OCI-LY1 (cell line): ENCODE data around the gene GALNT17.

Experiments
- H2AFZ ChIP-seq: fragments of 200-600 bp; sonication (generic), shearing (Covaris generic); 2 replicates; pipeline ENCODE4 v1.6.0; 2014; ENCODE audit warnings: antibody characterized with exemption, mild to moderate bottlenecking, low read length
- H3F3A ChIP-seq: fragments of 200-600 bp; sonication (generic), shearing (Covaris generic); 2 replicates; pipeline ENCODE4 v1.6.0; 2014; ENCODE audit warnings: mild to moderate bottlenecking, antibody characterized with exemption, low read length, moderate library complexity; ENCODE audit not compliant: insufficient read depth
- H3K27ac ChIP-seq: fragments of 200-600 bp; sonication (generic); 2 replicates; pipeline ENCODE4 v1.5.1; 2014; ENCODE audit warnings: low read length, mixed run types, mild to moderate bottlenecking, low read depth; ENCODE audit not compliant: poor library complexity, severe bottlenecking
- H3K27me3 ChIP-seq: fragments of 200-600 bp; sonication (generic); 2 replicates; pipeline ENCODE4 v1.6.0; 2014; ENCODE audit warnings: antibody characterized with exemption, mild to moderate bottlenecking, low read length, moderate library complexity; ENCODE audit not compliant: insufficient read depth
- H3K36me3 ChIP-seq: fragments of 200-600 bp; sonication (generic); 2 replicates; pipeline ENCODE4 v1.6.1; 2014; ENCODE audit warnings: mild to moderate bottlenecking, antibody characterized with exemption, low read length, moderate library complexity, mixed read lengths; ENCODE audit not compliant: insufficient read depth
- H3K4me1 ChIP-seq: fragments of 200-600 bp; sonication (generic); 2 replicates; pipeline ENCODE4 v1.5.1; 2014; ENCODE audit warnings: mild to moderate bottlenecking, low read length, moderate library complexity; ENCODE audit not compliant: insufficient read depth, severe bottlenecking
- H3K4me2 ChIP-seq: fragments of 200-600 bp; sonication (generic), shearing (Covaris generic); 2 replicates; pipeline ENCODE4 v1.6.1; 2014; ENCODE audit warnings: low read length
- H3K4me3 ChIP-seq: fragments of 200-600 bp; sonication (generic); 2 replicates; pipeline ENCODE4 v1.5.1; 2014; ENCODE audit warnings: low read length, low read depth, mild to moderate bottlenecking, mixed read lengths; ENCODE audit not compliant: poor library complexity, severe bottlenecking
- H3K79me2 ChIP-seq: fragments of 200-600 bp; shearing (Covaris generic); 2 replicates; pipeline ENCODE4 v1.6.1; 2016; ENCODE audit warnings: mixed run types, low read length, mixed read lengths; ENCODE audit not compliant: insufficient read depth
- H3K9ac ChIP-seq: fragments of 200-600 bp; sonication (generic), shearing (Covaris generic); 2 replicates; pipeline ENCODE4 v1.6.1; 2014; ENCODE audit warnings: mild to moderate bottlenecking, low read length, mixed read lengths
- H3K9me2 ChIP-seq: fragments of 200-600 bp; sonication (generic), shearing (Covaris generic); 2 replicates; pipeline ENCODE4 v1.6.1; 2014; ENCODE audit warnings: low read depth, mild to moderate bottlenecking, low read length, mixed read lengths
- H3K9me3 ChIP-seq: fragments of 200-600 bp; shearing (Covaris generic); 2 replicates; pipeline ENCODE4 v1.6.1; 2014; ENCODE audit warnings: low read length, mixed read lengths
- H4K20me1 ChIP-seq: fragments of 200-600 bp; sonication (generic), shearing (Covaris generic); 2 replicates; pipeline ENCODE4 v1.6.0; 2016; ENCODE audit warnings: mild to moderate bottlenecking, low read length; ENCODE audit not compliant: insufficient read depth
- CTCF ChIP-seq: fragments of 200-600 bp; sonication (generic), shearing (Covaris generic); IDR thresholded peaks from 2 replicates; pipeline ENCODE4 v1.5.1; 2017; ENCODE audit warnings: mild to moderate bottlenecking, antibody characterized with exemption, low read length, moderate library complexity, mixed read lengths
- EZH2 ChIP-seq: fragments of 200-600 bp; sonication (generic), shearing (Covaris generic); IDR thresholded peaks from 2 replicates; pipeline ENCODE4 v1.8.0; 2017; ENCODE audit warnings: borderline replicate concordance, mixed run types, mild to moderate bottlenecking, antibody characterized with exemption, low read length, moderate library complexity, mixed read lengths

The GALNT17 gene

GRCh38 chr7:71665716-71666115 lies 533.8 kb downstream of the GALNT17 start:
- Histone ChIP-seq H3K9me3 (no peaks in the 10 kb centered on the region), H3K9me2 (no peaks in the 10 kb centered on the region), H3K4me2 (no peak overlapping the region), H4K20me1 (no peaks in the 10 kb centered on the region), H3K4me3 (no peak overlapping the region), H2AFZ (no peak overlapping the region), H3K27me3 (no peaks in the 10 kb centered on the region), H3K27ac (no peak overlapping the region), H3K9ac (no peak overlapping the region), H3K4me1 (no peaks in the 10 kb centered on the region), H3F3A (no peaks in the 10 kb centered on the region), H3K36me3 (no peaks in the 10 kb centered on the region), H3K79me2 (no peaks in the 10 kb centered on the region)
- TF ChIP-seq CTCF (no peak), EZH2 (no peak)

- no peaks in the 10 kb centered on the region for H3K9me3 ChIP-seq
- no peak for TF ChIP-seq CTCF
- no peak for TF ChIP-seq EZH2
- no peaks in the 10 kb centered on the region for H3K9me2 ChIP-seq
- H4K20me1 ChIP-seq, result no peaks in the 10 kb centered on the region
- no peaks in the 10 kb centered on the region for H3K4me1 ChIP-seq
- no peak overlapping the region for H3K4me3 ChIP-seq
- H2AFZ ChIP-seq, result no peak overlapping the region
- H3K27ac ChIP-seq, result no peak overlapping the region
- H3K9ac ChIP-seq, result no peak overlapping the region
- H3K4me2 ChIP-seq, result no peak overlapping the region
- no peaks in the 10 kb centered on the region for H3F3A ChIP-seq
- no peaks in the 10 kb centered on the region for H3K27me3 ChIP-seq
- H3K79me2 ChIP-seq, result no peaks in the 10 kb centered on the region
- H3K36me3 ChIP-seq, result no peaks in the 10 kb centered on the region
Measured at GRCh38 chr7:71668572-71668971, 536.6 kb downstream of the GALNT17 start.

GRCh38 chr7:71679480-71679879 lies 547.5 kb downstream of the GALNT17 start:
- no peak overlapping the region for H3K4me2 ChIP-seq
- no peak for TF ChIP-seq CTCF
- no peaks in the 10 kb centered on the region for H4K20me1 ChIP-seq
- no peaks in the 10 kb centered on the region for H3K79me2 ChIP-seq
- H3K27me3 ChIP-seq, result no peaks in the 10 kb centered on the region
- H3K27ac ChIP-seq, result no peak overlapping the region
- H3K4me3 ChIP-seq, result no peak overlapping the region
- no peaks in the 10 kb centered on the region for H3F3A ChIP-seq
- H3K9me2 ChIP-seq, result no peaks in the 10 kb centered on the region
- H3K9me3 ChIP-seq, result no peaks in the 10 kb centered on the region
- no peak overlapping the region for H2AFZ ChIP-seq
- H3K9ac ChIP-seq, result no peak overlapping the region
- no peaks in the 10 kb centered on the region for H3K36me3 ChIP-seq
- no peaks in the 10 kb centered on the region for H3K4me1 ChIP-seq
